Calu3 (cell line): ENCODE data around the gene NLRP7. TPM values are rescaled to one million over a fixed set of nuclear protein-coding genes. Genes with fewer than 3 reads are reported as not detected.

Experiments
- BruUV-seq: library from RNA; stranded (reverse); fragments of 400-500 nt; replicated peaks from 2 replicates; lab custom pipeline; 2021; lab: Mats Ljungman, UMichigan
- CTCF ChIA-PET: fragments of 300-600 bp; sonication (Branson Sonifier 250); formaldehyde crosslinking; loops from one replicate; lab custom pipeline; 2022; ENCODE audit warnings: antibody characterized with exemption; lab: Charles Lee
- DNase-seq: peaks from one replicate; pipeline ENCODE4 v3.0.0; 2022
- H3K27ac Mint-ChIP-seq: one replicate; pipeline ENCODE4 v1.8.0; 2022; ENCODE audit warnings: mixed read lengths; ENCODE audit not compliant: unreplicated experiment
- H3K27me3 Mint-ChIP-seq: one replicate; pipeline ENCODE4 v1.8.0; 2022; ENCODE audit warnings: mixed read lengths; ENCODE audit not compliant: unreplicated experiment
- H3K36me3 Mint-ChIP-seq: one replicate; pipeline ENCODE4 v1.8.0; 2022; ENCODE audit warnings: mild to moderate bottlenecking, moderate library complexity, mixed read lengths; ENCODE audit not compliant: insufficient read depth, unreplicated experiment
- H3K4me1 Mint-ChIP-seq: one replicate; pipeline ENCODE4 v1.8.0; 2022; ENCODE audit warnings: mild to moderate bottlenecking, low read depth, mixed read lengths; ENCODE audit not compliant: unreplicated experiment
- H3K4me3 Mint-ChIP-seq: one replicate; pipeline ENCODE4 v1.8.0; 2022; ENCODE audit warnings: mild to moderate bottlenecking, low read depth, moderate library complexity, mixed read lengths; ENCODE audit not compliant: unreplicated experiment
- H3K9me3 Mint-ChIP-seq: one replicate; pipeline ENCODE4 v1.8.0; 2022; ENCODE audit warnings: low read depth, mixed read lengths; ENCODE audit not compliant: unreplicated experiment
- CTCF ChIP-seq: fragments of 200-600 bp; IDR thresholded peaks from one replicate; pipeline ENCODE4 v1.8.0; 2022; ENCODE audit warnings: antibody characterized with exemption; ENCODE audit not compliant: unreplicated experiment
- intact Hi-C: fragments of 100-400 bp; cut with micrococcal nuclease; formaldehyde crosslinking; loops from one replicate; pipeline ENCODE4 v1.10.0; 2022; ENCODE audit not compliant: unreplicated experiment
- total RNA-seq: library from RNA; stranded (reverse); gene quantifications from 2 replicates; pipeline ENCODE4 v1.2.3, GENCODE V29; 2022

The NLRP7 gene
- total RNA-seq, 1 experiment from 2014 or later = not detected

- H3K36me3 Mint-ChIP-seq = no peaks in the 10 kb centered on the region
- intact Hi-C loops = no loop called here
- no TSS peak for BruUV-seq
- no peaks in the 10 kb centered on the region for H3K4me1 Mint-ChIP-seq
- H3K27ac Mint-ChIP-seq = no peak within 1 kb of the TSS
- no peak for DNase-seq
- no peak for TF ChIP-seq CTCF
- CTCF ChIA-PET = no interaction called here
- H3K4me3 Mint-ChIP-seq = no peak within 1 kb of the TSS
- peaks cover 62% of the 10 kb centered on the region for H3K27me3 Mint-ChIP-seq
- no peaks in the 10 kb centered on the region for H3K9me3 Mint-ChIP-seq
These were observed 73.3 kb downstream of the NLRP7 start, which contains the start of gene FCAR for GRCh38 chr19:54873990-54874389. FCAR (plus strand) TSS chr19:54874235; CDS start chr19:54874290, 55 bp downstream.

Other genes with a start within 250 kb of the NLRP7 start
- gene KIR3DL3, start 223.1 kb downstream of the NLRP7 start, total RNA-seq = not detected in 2 replicates
- gene KIR2DL3, start 209.0 kb downstream of the NLRP7 start, total RNA-seq = not detected in 2 replicates
- not detected in 2 replicates for gene KIR2DL1, start 177.7 kb downstream of the NLRP7 start, total RNA-seq
- not detected in 2 replicates for gene KIR2DL4, start 143.9 kb downstream of the NLRP7 start, total RNA-seq
- not detected in 2 replicates for gene KIR3DL1, start 131.1 kb downstream of the NLRP7 start, total RNA-seq
- gene KIR2DS4, start 114.9 kb downstream of the NLRP7 start, total RNA-seq = not detected in 2 replicates
- not detected in 2 replicates for gene KIR3DL2, start 97.1 kb downstream of the NLRP7 start, total RNA-seq
- gene FCAR, start 73.3 kb downstream of the NLRP7 start, total RNA-seq = not detected in 2 replicates
- not detected in 2 replicates for gene NCR1, start 41.4 kb downstream of the NLRP7 start, total RNA-seq
- gene NLRP2, start 18.8 kb upstream of the NLRP7 start, total RNA-seq = 100 and 111 TPM in 2 replicates
- 1.3 and 1.9 TPM in 2 replicates for gene GP6, start 90.7 kb upstream of the NLRP7 start, total RNA-seq
- gene RDH13, start 115.6 kb upstream of the NLRP7 start, total RNA-seq = 50.1 and 54.5 TPM in 2 replicates
- 97.3 and 147 TPM in 2 replicates for gene EPS8L1, start 128.3 kb upstream of the NLRP7 start, total RNA-seq
- gene PPP1R12C, start 170.1 kb upstream of the NLRP7 start, total RNA-seq = 140 and 151 TPM in 2 replicates
- 48.8 and 53.7 TPM in 2 replicates for gene TNNT1, start 201.7 kb upstream of the NLRP7 start, total RNA-seq
- gene TNNI3, start 210.2 kb upstream of the NLRP7 start, total RNA-seq = 1.3 and 2.5 TPM in 2 replicates
- gene DNAAF3, start 219.1 kb upstream of the NLRP7 start, total RNA-seq = 10.3 and 13.1 TPM in 2 replicates
- 0.54 and 0.71 TPM in 2 replicates for gene SYT5, start 232.8 kb upstream of the NLRP7 start, total RNA-seq